ENCODE measurements around the gene DENND1A. TPM values are rescaled to one million over a fixed set of nuclear protein-coding genes. Genes with fewer than 3 reads are reported as not detected.

The DENND1A gene
- total RNA-seq, 1 experiment from 2014 or later: 29.7 TPM

DNA sequence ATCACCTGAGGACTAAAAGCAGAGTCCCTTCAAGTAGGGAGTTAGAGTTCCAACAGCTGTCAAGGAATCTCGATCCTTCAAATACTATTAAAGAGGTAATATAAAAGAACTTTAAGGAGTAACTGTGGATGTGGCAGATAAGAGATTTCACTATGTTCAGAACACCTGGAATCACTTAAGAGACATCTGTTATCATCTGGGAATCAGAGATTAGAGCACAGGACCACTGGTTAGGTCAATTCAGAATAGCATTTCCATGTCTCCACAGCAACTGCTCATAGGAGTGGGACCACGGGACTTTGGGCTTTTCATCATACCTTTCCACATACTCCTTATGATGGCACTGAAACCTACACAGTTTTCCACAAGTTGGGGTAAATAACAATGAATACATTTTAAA, 216.6 kb downstream of the DENND1A start:
- Histone ChIP-seq H3K4me1 (ENCODE audit: insufficient read depth, low read length) (peaks cover 11% of the 10 kb centered on the region; the same call in 1 of the 2 replicates), H3K9me2 (replicated peaks; ENCODE audit: low read length) (no peaks in the 10 kb centered on the region), H2AFZ (ENCODE audit: low read length) (no peak overlapping the region), H3K36me3 (ENCODE audit: low read depth, low read length) (no peaks in the 10 kb centered on the region), H4K20me1 (ENCODE audit: low read length) (no peaks in the 10 kb centered on the region), H3F3A (ENCODE audit: low read length, unreplicated experiment) (no peaks in the 10 kb centered on the region), H3K9me3 (ENCODE audit: low read length) (no peaks in the 10 kb centered on the region), H3K4me3 (ENCODE audit: low read length) (no peak overlapping the region), H3K79me2 (ENCODE audit: low read length) (no peaks in the 10 kb centered on the region), H3K27me3 (ENCODE audit: low read length) (no peaks in the 10 kb centered on the region), H3K9ac (ENCODE audit: low read length) (no peak overlapping the region), H3K27ac (ENCODE audit: low read length) (no peak overlapping the region), H3K4me2 (ENCODE audit: low read length) (no peak overlapping the region)
- ATAC-seq (no peak), DNase-seq (no peak)
- no TSS peak for BruUV-seq (replicated peaks)
- intact Hi-C loops (cut with micrococcal nuclease): no loop called here
- ChIA-PET POLR2A (ENCODE audit: unreplicated experiment) (no interaction called here), CTCF (no interaction called here)
- TF ChIP-seq EZH2phosphoT487 (IDR thresholded peaks at IDR 0.05; ENCODE audit: borderline replicate concordance, low read length): no peak
- no peak for TF ChIP-seq CTCF (conservative IDR thresholded peaks at IDR 0.05; ENCODE audit: low read depth, low read length)
- TF ChIP-seq EZH2 (IDR thresholded peaks at IDR 0.05; ENCODE audit: low read length, unreplicated experiment): no peak

DNA sequence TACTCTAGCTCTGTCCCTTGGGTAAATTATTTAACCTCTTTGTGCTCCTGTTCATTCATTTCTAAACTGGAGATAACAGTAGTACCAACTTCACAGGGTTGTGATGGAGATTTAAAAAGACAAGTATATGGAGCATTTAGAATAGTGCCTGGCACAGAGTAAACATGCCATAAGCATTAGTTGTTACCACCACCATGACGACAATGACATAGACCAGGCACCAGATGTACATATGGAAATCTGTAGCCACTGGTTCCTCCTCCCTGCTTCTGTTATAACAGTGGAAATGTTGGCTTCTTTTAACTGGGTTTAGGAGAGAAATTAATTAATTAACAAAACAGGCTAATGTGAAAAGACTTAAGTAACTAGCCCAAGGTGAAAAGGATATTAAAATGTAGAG, 217.5 kb downstream of the DENND1A start:
- no peaks in the 10 kb centered on the region for H3K36me3 ChIP-seq (ENCODE audit: low read depth, low read length)
- H3K9me3 ChIP-seq (ENCODE audit: low read length): no peaks in the 10 kb centered on the region
- H3F3A ChIP-seq (ENCODE audit: low read length, unreplicated experiment): no peaks in the 10 kb centered on the region

More for the DNA sequence above, 217.5 kb downstream of the DENND1A start:
- BruUV-seq (replicated peaks): no TSS peak
- Histone ChIP-seq H4K20me1 (ENCODE audit: low read length) (no peaks in the 10 kb centered on the region), H3K4me2 (ENCODE audit: low read length) (no peak overlapping the region), H3K4me1 (ENCODE audit: insufficient read depth, low read length) (peaks cover 11% of the 10 kb centered on the region; the same call in 1 of the 2 replicates), H3K9ac (ENCODE audit: low read length) (no peak overlapping the region), H3K9me2 (replicated peaks; ENCODE audit: low read length) (no peaks in the 10 kb centered on the region), H3K4me3 (ENCODE audit: low read length) (no peak overlapping the region), H3K27ac (ENCODE audit: low read length) (no peak overlapping the region), H2AFZ (ENCODE audit: low read length) (no peak overlapping the region), H3K27me3 (ENCODE audit: low read length) (no peaks in the 10 kb centered on the region), H3K79me2 (ENCODE audit: low read length) (no peaks in the 10 kb centered on the region)
- ChIA-PET POLR2A (ENCODE audit: unreplicated experiment) (no interaction called here), CTCF (no interaction called here)
- intact Hi-C loops (cut with micrococcal nuclease): no loop called here
- TF ChIP-seq EZH2 (IDR thresholded peaks at IDR 0.05; ENCODE audit: low read length, unreplicated experiment) (no peak), CTCF (conservative IDR thresholded peaks at IDR 0.05; ENCODE audit: low read depth, low read length) (no peak), EZH2phosphoT487 (IDR thresholded peaks at IDR 0.05; ENCODE audit: borderline replicate concordance, low read length) (no peak)
- ATAC-seq (peak; percentile 42), DNase-seq (peak; percentile 29)

Measured in PC-3 (cell line).